NCI-H2107 (cell line): ENCODE results near the gene RELL1.
"Not testable (repeated sequence)": the region's sequence is repeated elsewhere in the genome, so short reads cannot be mapped to it uniquely, and the experiment has no call there.

ENCODE experiments used
- DNase-seq: peaks from one replicate; lab custom pipeline; 2025; lab: John Stamatoyannopoulos, UW

RELL1 gene

DNA sequence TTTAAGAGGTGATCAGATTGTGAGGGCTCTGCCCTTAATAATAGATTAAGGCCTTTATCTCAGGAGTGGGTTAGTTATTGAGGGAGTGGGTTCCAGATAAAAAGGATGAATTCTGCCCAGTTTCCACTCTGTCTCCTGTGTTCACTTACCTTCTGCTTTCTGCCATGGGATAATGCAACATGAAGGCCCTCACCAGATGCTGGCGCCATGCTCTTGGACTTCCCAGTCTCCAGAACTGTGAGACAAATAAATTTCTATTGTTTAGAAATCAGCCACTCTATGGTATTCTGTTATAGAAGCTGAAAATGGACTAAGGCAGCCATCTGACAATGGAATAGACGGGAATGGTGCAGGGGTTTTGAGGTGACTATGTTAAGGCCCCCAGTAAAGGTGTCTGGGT lies 6.9 kb upstream of the RELL1 start:
- DNase-seq = no peak

DNA sequence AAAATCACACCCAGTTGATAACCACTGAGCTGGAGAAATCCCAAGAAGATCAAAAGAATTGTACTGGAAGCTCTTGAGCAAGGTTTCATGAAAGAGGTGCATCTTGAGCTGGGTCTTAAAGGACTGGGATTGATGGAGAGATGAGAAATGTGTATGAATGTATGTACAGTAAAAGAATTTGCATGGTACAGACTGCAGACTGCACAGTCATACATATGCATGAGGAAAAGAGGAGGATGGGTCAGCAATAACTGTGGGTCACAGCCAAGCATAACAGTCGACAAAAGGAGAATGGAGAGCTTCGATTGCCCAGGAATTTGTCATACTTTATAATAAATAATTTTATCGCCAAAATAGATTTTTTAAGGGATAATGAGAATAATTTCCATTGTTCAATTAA lies 4.8 kb upstream of the RELL1 start:
- DNase-seq = no peak

- DNase-seq = no peak
These were observed 3.3 kb upstream of the RELL1 start for GRCh38 chr4:37689353-37690095.

DNA sequence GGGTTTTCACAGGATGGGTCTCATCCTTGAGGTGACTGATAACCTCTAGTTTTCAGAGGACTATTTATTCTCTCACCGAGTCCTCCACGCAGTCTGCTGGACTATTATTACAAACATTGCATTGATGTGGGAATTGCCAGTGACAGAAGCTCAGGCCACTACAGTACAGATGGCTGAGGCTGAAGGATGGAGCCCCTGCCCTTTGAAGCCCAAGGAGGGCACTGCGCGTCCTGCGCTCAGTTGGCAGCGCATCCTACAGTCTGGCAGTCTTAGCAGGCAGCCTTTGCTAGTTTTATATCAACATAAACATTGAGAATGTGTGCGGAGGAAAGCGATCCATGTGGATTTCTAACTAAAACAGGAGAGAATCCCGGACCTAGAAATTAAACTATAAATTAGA lies 1.5 kb upstream of the RELL1 start:
- DNase-seq = no peak

DNA sequence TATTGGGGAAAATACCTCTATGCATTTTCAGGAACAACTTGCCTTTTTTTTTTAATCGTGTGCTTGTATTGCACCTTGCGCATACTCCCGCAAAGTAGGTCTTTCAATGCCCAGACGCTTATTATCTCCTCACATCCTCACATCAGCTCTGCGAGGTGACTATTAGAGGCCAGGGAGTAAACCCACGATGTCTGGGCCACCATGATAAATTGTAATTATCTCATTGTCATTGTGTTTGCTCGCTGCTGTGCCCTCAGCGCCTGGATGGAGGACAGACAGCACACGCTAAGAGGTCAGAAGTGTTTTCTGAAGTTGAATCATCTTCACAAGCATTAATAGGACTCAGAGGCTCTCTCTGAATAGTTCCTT lies 1.0 kb upstream of the RELL1 start:
- DNase-seq = no peak

DNA sequence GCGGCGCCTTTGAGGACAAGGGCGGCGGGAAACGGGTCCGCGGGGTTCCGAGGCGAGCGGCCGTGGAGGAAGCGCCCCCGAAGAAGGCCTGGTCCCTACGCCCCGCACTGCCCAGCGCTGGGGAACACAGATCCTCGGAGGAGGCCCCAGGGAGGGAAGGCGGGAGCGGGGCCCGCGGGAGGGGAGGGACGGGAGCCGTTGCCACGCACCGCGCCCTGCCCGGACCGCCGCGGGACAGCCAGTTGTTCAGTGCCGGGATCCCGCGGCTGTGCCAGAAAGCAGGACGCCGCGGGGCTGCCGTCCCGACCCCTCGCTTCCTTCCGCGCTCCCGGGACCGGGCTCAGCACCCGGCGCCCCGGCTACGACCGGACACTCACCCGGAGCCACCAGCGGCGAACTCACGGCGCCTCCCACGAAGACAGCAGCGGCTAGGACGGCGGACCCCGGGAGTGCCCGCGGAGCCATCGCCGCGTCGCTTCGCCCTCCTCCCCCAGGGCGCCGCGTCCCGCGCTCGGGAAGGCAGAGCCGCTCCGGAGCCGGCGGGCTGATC lies 278 bp downstream of the RELL1 start:
- DNase-seq = no peak

DNA sequence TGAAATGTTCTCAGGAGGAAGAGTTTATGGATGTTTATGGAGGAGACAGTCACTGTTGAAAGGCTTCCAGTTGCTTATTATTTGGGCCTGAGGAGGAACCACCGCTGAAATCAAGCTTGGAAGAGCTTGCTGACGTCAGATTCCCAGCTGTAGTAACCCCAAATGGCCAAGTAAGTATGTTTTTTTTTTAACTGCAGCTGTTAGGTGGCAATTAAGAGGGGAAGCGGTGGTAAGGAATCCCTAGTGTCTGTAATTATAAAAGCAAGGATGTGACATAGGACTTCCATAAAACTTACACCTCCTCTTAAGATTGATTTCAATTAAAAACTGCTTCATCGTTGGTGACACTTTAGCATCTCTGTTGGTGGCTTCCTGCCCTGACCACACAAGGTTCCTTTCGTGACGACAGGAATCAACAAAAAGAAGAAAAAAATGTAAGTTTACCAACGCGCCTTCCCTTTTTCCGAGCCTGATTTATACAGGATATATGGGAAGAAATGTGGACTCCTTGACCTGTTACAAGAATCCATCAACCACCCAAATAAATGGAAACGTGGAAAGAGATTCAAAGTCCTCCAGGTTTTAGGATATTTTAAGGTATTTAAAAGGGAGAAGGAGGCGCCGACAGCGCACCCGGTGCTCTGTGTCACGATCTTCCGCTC lies 884 bp downstream of the RELL1 start:
- no peak for DNase-seq

DNA sequence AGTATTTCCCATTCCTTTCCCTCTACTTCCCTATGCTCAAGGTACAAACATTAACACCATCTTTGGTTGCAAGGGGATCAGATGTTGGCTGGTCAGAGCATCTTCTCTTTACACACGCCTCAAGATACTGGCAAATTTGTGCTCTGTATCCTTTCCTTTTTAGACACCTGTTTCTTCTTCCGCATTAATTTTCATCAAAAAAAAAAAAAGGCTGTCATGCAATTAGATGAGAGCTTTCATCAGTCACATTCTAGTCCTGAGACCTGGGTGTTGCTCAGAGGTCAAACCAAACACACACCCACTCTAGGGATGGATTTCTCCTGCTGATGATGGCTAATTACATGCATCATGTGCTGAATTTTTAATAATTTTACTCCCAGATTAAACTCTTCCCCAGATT lies 2.0 kb downstream of the RELL1 start:
- DNase-seq = no peak

DNA sequence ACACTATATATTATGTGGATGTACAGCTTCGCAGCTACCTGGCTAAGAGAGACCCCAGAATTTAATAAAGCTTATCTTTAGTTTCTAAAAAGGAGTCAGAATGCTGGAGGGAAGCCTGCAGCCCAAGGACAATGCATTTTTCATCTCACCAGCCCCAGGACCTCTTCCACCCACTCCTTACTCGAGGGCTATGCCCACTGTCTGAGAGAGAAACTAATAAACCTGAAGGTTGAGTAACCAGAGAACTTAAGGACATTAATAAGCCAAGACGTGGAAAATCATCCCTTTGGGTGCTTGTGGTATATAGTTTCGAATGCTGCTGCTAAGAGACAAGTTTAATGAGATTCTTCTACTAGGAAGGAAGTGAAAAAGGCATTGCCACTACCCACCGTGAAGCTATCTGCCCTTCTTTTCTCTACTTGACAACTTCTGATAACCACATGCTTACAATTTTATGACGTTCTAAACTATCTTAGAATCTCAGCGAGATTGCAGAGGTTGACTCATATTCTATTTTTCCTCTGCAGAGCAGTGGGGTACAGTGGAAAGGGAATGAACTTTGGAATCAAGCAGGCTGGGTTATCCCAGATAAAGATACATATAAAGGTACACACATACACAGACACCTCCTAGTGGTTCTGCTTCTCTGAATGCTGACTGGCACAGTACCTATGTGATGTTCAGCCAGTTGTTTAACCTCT lies 3.3 kb downstream of the RELL1 start:
- DNase-seq = no peak

DNA sequence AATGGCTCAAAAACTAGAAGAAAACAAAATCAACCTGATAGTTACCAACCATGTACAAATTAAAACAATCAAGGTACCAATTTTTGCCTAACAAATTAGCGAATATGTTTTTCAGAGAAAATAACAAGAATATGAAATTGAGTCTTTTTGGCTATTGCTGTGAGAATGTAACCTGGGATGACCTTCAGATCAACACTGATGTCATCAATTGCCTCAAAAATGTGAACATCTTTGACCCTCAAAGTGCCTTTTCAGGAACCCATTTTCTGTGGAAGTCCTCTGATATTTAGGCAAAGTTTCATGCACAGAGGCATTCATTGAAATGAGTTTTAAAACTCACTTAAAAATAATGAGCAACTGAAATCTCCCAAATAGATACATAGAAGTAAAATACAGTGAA lies 6.1 kb downstream of the RELL1 start:
- no peak for DNase-seq

DNA sequence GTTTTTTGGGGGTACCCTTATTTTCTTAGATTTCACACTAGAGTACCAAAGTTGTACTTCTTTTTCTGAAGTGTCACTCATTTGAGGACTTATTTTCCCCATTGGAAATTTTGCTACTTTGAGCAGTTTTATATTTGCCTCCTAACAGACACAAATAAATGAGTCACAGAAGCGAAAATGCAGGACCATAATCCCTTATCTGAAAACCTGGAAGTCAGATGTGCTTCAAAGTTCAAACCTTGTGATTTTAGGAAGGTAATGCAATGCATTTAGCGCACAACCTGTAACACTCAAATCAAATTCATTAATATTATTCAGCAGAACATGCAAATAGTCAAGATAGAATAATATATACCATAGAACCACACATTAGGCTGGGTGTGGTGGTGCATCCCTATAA lies 6.9 kb downstream of the RELL1 start:
- no peak for DNase-seq

GRCh38 chr4:37678624-37679023 lies 7.6 kb downstream of the RELL1 start:
- DNase-seq = no peak

DNA sequence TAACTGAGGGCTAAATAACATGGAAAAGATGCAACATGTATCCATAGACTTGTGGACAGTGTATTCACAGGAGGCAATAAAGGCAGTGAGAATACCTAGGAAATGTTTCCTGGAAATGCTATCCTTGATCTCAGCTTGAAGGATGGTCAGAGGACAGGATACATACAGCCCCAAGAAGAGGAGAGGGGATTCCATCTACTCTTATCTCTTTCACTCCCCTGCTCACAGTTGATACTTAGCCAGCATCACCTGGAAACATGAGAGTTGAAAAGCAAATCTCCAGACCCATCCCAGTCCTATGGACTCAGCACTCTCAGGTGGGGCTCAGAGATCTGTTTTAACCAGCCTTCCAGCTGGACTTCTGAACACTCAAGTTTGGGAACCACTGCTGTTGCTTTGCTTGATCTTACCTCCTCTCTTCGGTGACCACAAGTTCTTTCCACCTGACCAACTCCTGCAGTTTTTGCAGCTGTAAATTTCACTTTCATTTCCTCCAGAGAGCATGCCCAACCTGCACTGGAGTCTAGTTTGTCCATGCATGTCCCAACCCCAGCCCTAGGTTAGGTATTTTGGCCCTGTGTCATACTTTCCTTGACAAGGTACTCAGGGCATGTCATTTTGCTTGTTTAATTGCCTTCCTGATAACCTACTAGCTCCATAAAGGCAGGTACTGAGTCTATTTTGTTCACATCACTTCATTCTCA lies 10.4 kb downstream of the RELL1 start:
- DNase-seq = no peak

DNA sequence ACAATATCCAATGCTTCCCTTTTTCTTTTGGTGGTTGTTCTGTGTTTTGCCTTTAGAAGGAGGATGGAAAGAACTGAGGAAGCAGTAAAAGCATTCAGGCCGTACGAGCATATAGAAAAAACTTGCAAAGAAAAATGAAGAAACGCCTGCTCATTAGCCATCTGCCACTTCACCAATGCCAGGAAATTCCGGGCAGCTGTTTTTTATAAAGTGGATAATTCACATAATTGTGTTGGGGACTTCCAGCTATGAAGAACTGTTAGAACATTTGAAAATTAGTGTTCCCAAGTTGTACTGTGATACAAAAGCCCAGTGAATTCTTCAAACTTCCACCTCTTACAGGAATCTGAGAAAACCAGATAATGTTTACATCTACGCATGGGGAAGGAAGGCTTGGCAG lies 11.7 kb downstream of the RELL1 start:
- DNase-seq = no peak

GRCh38 chr4:37673538-37674192 lies 12.5 kb downstream of the RELL1 start:
- DNase-seq = no peak

DNA sequence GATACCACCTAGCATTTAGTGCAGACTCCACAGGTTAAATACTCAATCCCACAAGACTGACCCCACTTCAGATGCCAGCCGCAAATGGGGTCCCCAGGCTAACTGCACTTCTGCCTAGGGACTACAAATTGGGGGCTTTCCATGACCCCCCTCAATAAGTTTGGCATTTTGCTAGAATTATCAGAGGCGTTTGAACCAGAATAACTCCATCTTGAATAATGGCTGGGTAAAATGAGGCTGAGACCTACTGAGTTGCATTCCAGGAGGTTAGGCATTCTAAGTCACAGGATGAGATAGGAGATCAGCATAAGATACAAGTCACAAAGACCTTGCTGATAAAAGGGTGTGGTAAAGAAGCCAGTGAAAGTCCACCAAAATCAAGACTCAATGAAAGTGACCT lies 15.1 kb downstream of the RELL1 start:
- DNase-seq = no peak

DNA sequence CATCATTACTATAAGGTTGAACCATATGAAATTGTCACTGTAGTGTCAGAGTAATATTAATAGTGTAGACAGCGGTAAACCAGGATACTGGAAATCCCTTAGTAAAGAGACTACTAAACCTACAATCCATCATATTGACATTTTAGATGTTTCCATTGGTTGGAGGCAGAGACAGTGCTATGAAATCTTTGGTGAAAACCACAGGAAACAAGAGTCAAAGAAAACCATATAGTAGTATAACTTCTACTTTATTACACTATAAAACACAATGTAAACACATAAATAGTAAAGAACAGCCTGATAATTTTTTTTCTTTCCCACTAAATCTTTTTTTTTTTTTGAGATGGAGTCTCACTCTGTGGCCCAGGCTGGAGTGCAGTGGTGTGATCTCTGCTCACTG lies 15.9 kb downstream of the RELL1 start:
- no peak for DNase-seq

- DNase-seq = not testable (repeated sequence)
These were observed 17.1 kb downstream of the RELL1 start for GRCh38 chr4:37669124-37669523.

GRCh38 chr4:37667197-37668100 lies 18.7 kb downstream of the RELL1 start:
- no peak for DNase-seq

- no peak for DNase-seq
These were observed 19.5 kb downstream of the RELL1 start for GRCh38 chr4:37666625-37667071.
